HG02938 (cell line): ENCODE results near the gene GPR141.

Experiments
- ATAC-seq: cut with Tn5 transposase; IDR thresholded peaks from one replicate; pipeline ENCODE4 v1.9.1; 2021; ENCODE audit warnings: mild to moderate bottlenecking, moderate library complexity; ENCODE audit not compliant: unreplicated experiment

Gene GPR141

GRCh38 chr7:37683246-37684120 lies at the start of gene GPR141:
GPR141 (plus strand) TSS chr7:37683766; CDS start chr7:37740394, 56,628 bp downstream.
- peak; percentile 86 for ATAC-seq

GRCh38 chr7:37635346-37635745 lies 48.2 kb upstream of the GPR141 start:
- ATAC-seq, result no peak

GRCh38 chr7:37642028-37642540 lies 41.5 kb upstream of the GPR141 start:
- ATAC-seq, result no peak

GRCh38 chr7:37643876-37644275 lies 39.7 kb upstream of the GPR141 start:
- no peak for ATAC-seq

GRCh38 chr7:37645282-37646050 lies 38.1 kb upstream of the GPR141 start:
- no peak for ATAC-seq

GRCh38 chr7:37656913-37657530 lies 26.5 kb upstream of the GPR141 start:
- peak; percentile 92 for ATAC-seq

- no peak for ATAC-seq
Observed at GRCh38 chr7:37657816-37658215, 25.8 kb upstream of the GPR141 start.

GRCh38 chr7:37659971-37660565 lies 23.5 kb upstream of the GPR141 start:
- ATAC-seq, result no peak

GRCh38 chr7:37660614-37661013 lies 23.0 kb upstream of the GPR141 start:
- ATAC-seq, result no peak

GRCh38 chr7:37663693-37664092 lies 19.9 kb upstream of the GPR141 start:
- no peak for ATAC-seq

- no peak for ATAC-seq
Observed at GRCh38 chr7:37665352-37666022, 18.1 kb upstream of the GPR141 start.

- no peak for ATAC-seq
Observed at GRCh38 chr7:37666026-37666799, 17.4 kb upstream of the GPR141 start.

- ATAC-seq, result no peak
Observed at GRCh38 chr7:37669818-37670217, 13.7 kb upstream of the GPR141 start.

- ATAC-seq, result no peak
Observed at GRCh38 chr7:37670436-37670835, 13.1 kb upstream of the GPR141 start.

GRCh38 chr7:37671876-37672275 lies 11.7 kb upstream of the GPR141 start:
- no peak for ATAC-seq

GRCh38 chr7:37672926-37673325 lies 10.6 kb upstream of the GPR141 start:
- ATAC-seq, result no peak

- no peak for ATAC-seq
Observed at GRCh38 chr7:37673523-37673922, 10.0 kb upstream of the GPR141 start.

GRCh38 chr7:37674531-37674930 lies 9.0 kb upstream of the GPR141 start:
- ATAC-seq, result no peak

- ATAC-seq, result no peak
Observed at GRCh38 chr7:37675749-37676148, 7.8 kb upstream of the GPR141 start.

GRCh38 chr7:37684927-37685326 lies 1.4 kb downstream of the GPR141 start:
- ATAC-seq, result no peak
